GM12865 (cell line): ENCODE results near the gene JPT2.

Source experiments
- DNase-seq: peaks from one replicate; pipeline ENCODE4 v3.0.0; 2010; ENCODE audit warnings: low read depth
- H3K4me3 ChIP-seq: 2 replicates; pipeline ENCODE4 v1.5.1; 2011; ENCODE audit warnings: mild to moderate bottlenecking, low read depth, low read length, control low read depth
- CTCF ChIP-seq: IDR thresholded peaks from 2 replicates; pipeline ENCODE4 v1.5.1; 2011; ENCODE audit warnings: low read length, control low read depth, low read depth, inconsistent platforms; ENCODE audit not compliant: insufficient read depth; ENCODE audit errors: missing control alignments

Gene JPT2

GRCh38 chr16:1656808-1657617 lies 21.1 kb upstream of the JPT2 start:
- no peak for DNase-seq
- no peak for TF ChIP-seq CTCF
- H3K4me3 ChIP-seq: no peak overlapping the region

GRCh38 chr16:1657841-1658240 lies 20.2 kb upstream of the JPT2 start:
- H3K4me3 ChIP-seq: no peak overlapping the region
- no peak for DNase-seq
- no peak for TF ChIP-seq CTCF

- no peak overlapping the region for H3K4me3 ChIP-seq
- no peak for TF ChIP-seq CTCF
- no peak for DNase-seq
Measured at GRCh38 chr16:1659031-1659430, 19.0 kb upstream of the JPT2 start.

DNA sequence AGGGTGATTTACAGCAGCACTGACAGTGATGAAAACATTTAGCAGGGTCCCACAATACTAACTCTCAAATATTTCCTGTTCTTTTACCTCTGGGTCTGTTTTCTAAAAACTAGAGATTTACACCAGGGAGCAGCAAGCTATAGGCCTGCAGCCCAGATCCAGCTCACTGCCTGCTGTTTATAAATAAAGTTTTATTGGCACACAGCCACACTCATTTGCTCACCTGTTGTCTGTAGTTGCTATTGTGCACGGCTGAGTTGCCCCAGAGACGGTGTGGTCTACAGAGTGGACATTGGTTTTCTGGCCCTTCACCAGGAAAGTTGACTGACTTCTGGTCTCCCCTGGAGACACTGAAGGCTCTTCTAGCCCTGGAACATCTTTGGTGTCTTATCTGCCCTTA lies 16.3 kb upstream of the JPT2 start:
- no peak for DNase-seq
- H3K4me3 ChIP-seq: no peak overlapping the region
- TF ChIP-seq CTCF: no peak

GRCh38 chr16:1662543-1662942 lies 15.5 kb upstream of the JPT2 start:
- H3K4me3 ChIP-seq: no peak overlapping the region
- no peak for DNase-seq
- TF ChIP-seq CTCF: no peak

DNA sequence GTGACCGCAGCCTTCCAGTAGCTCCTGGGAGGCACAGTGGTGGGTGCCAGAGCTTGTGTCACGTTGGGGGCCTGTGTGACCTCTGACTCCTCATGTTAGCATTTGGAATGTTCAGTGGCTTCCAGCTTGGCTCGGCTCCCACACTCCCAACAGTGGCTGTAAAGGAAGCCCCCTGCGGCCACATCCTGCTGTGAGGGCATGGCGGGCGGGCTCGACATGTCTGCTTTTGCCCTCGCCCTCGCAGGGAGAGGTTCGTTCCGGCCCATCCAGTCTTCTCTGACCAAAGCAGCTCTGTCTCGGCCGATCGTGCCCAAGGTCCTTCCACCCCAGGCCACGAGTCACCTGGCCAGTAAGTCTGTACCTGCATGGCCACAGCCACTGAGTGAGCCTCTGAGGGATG lies 12.2 kb upstream of the JPT2 start:
- TF ChIP-seq CTCF: no peak
- no peak overlapping the region for H3K4me3 ChIP-seq
- no peak for DNase-seq

GRCh38 chr16:1666316-1666715 lies 11.8 kb upstream of the JPT2 start:
- no peak for DNase-seq
- H3K4me3 ChIP-seq: no peak overlapping the region
- TF ChIP-seq CTCF: no peak
